ENCODE measurements around the gene ALKBH5. TPM values are rescaled to one million over a fixed set of nuclear protein-coding genes. Genes with fewer than 3 reads are reported as not detected.

ALKBH5 gene
- total RNA-seq (2011; cell fraction: chromatin; rRNA removed; ENCODE audit: low replicate concordance): 13.7 and 27.0 TPM in 2 replicates
- 25.8 and 27.0 TPM in 2 replicates for total RNA-seq (2011; cell fraction: nucleolus; rRNA removed)
- 21.0 and 29.0 TPM in 2 replicates for total RNA-seq (2011; cell fraction: nucleoplasm; rRNA removed)
- total RNA-seq (2014; rRNA removed): 49.2 and 63.0 TPM in 2 replicates
- total RNA-seq (2014; rRNA removed; fragmentation: Illumina TruSeq; extraction: Trizol): 34.6 and 37.5 TPM in 2 replicates
- 46.6 and 47.4 TPM in 2 replicates for total RNA-seq (2015; rRNA removed; fragmentation: Illumina TruSeq; extraction: Trizol)
- total RNA-seq (2021): 70.0 and 73.8 TPM in 2 replicates
- polyA plus RNA-seq (2011; rRNA removed): 51.7 and 52.6 TPM in 2 replicates
- 72.8 and 75.5 TPM in 2 replicates for polyA plus RNA-seq (2011; cell fraction: cytosol; rRNA removed)
- 25.7 and 27.6 TPM in 2 replicates for polyA plus RNA-seq (2011; cell fraction: nucleus; rRNA removed)
- 30.7 and 36.5 TPM in 2 replicates for polyA plus RNA-seq (2012)
- polyA plus RNA-seq (2014; fragmentation: Illumina TruSeq; extraction: Trizol): 47.2 and 52.2 TPM in 2 replicates
- polyA plus RNA-seq (2014; fragmentation: Nextera tagmentation; extraction: Ambion mirVana): 10 to 100 TPM; 11.4 to 18.0 TPM
- polyA plus RNA-seq (2014; rRNA removed): 38.4 and 48.0 TPM in 2 replicates
- 59.1 and 79.4 TPM in 2 replicates for polyA minus RNA-seq (2011; rRNA and poly(A)+ RNA removed)
- polyA minus RNA-seq (2011; cell fraction: cytosol; rRNA and poly(A)+ RNA removed): 74.9 and 81.0 TPM in 2 replicates
- polyA minus RNA-seq (2011; cell fraction: nucleus; rRNA and poly(A)+ RNA removed): 12.4 and 19.2 TPM in 2 replicates
- percentile 66 among the genes with signal in this experiment for Bru-seq, nascent RNA
- BruChase-seq, experiment 1, labeled RNA remaining after a 2-hour chase: percentile 76 among the genes with signal in this experiment
- percentile 79 among the genes with signal in this experiment for BruChase-seq, experiment 2, labeled RNA remaining after a 6-hour chase
- long read RNA-seq, experiment 1, transcript ALKBH5-201 (4 exons, 2,748 nt): major isoform, 610 of 854 reads
- long read RNA-seq, experiment 1, partial matches to known transcripts: 227 of 854 reads
- long read RNA-seq, experiment 1, other reads (novel, unspliced or antisense): 17 of 854 reads
- long read RNA-seq, experiment 2, transcript ALKBH5-201 (4 exons, 2,748 nt): major isoform, 35 of 75 reads
- long read RNA-seq, experiment 2, partial matches to known transcripts: 35 of 75 reads
- long read RNA-seq, experiment 2, other reads (novel, unspliced or antisense): 3 of 75 reads
- long read RNA-seq, experiment 3, transcript ALKBH5-201 (4 exons, 2,748 nt): major isoform, 28 of 39 reads
- long read RNA-seq, experiment 3, partial matches to known transcripts: 10 of 39 reads
- long read RNA-seq, experiment 3, other reads (novel, unspliced or antisense): 0 of 39 reads

DNA sequence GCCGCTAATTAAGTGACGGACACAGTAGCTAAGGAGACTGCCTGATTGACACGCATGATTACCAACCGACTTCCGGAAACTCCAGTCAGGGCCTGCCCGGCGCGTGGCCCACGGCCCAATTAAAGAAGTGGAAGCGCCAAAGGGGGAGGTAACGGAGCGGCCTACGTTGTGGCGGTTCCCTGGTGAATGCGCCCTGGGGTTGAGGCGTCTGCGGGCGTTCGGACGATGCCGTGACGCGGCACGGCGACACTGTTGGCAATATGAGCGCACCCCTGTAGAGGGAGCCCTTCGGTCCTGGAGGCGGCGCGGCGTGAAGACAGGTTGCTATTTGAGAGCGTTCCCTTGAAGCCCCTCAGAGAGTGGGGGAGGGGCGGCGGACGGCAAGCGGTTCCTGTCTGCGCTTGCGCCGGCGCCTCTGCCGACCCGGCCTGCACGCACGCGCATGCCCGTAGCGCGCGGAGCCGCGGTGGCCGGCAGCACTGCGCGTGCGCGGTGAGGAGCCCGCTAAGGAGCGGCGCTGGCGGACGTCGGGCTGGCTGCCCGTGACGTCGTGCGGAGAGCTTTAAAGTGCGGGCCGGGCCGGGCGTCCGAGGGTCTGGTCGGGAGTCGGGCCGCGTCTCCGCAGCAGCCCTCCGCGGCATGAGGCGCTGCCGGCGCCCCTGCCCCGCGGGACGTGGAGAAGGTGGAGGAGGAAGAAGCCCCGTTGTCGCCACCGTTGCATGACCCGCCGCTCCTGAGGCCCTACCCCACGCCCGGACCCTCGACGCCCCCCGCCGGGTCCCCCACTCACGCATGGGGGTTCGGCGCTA lies at the start of gene ALKBH5:
TSS of gene ALKBH5 (plus strand) at position 495 of the 809 bp plus-strand sequence. CDS start 416 bp downstream, outside the sequence.
- Histone ChIP-seq H3K9me1 (ENCODE audit: control insufficient read depth, insufficient read depth, low read length) (no peaks in the 10 kb centered on the region), H4K20me1 (replicated peaks; ENCODE audit: control insufficient read depth, insufficient read depth, low read length) (peaks cover 33% of the 10 kb centered on the region), H3K27me3 (ENCODE audit: control insufficient read depth in 2 of 2, insufficient read depth in 2 of 2, low read length in 2 of 2) (no peaks in the 10 kb centered on the region), H3K36me3 (ENCODE audit: control insufficient read depth, insufficient read depth, low read length) (peaks cover 32% of the 10 kb centered on the region; the same call in 2 of the 3 replicates), H3K4me1 (replicated peaks in 1 of 2; ENCODE audit: control insufficient read depth in 2 of 2, insufficient read depth in 2 of 2, low read length in 2 of 2) (peaks cover 34 to 37% of the 10 kb centered on the region in 2 experiments), H3K9me3 (replicated peaks; ENCODE audit: control insufficient read depth, insufficient read depth, low read depth, low read length) (no peaks in the 10 kb centered on the region), H2AFZ (ENCODE audit: low read depth, low read length) (peak within 1 kb of the TSS; percentile 98), H3K9ac (ENCODE audit: insufficient read depth in 1 of 2, low read depth in 2 of 2, low read length in 2 of 2) (peak within 1 kb of the TSS; percentile 93 to 94), H3K4me3 (peak within 1 kb of the TSS; percentile 69), H3K27ac (ENCODE audit: extremely low read depth, low read depth, low read length) (peak within 1 kb of the TSS; percentile 99), H3K79me2 (ENCODE audit: control insufficient read depth, insufficient read depth, low read length) (peaks cover 49% of the 10 kb centered on the region), H3K4me2 (ENCODE audit: insufficient read depth, low read length) (peak within 1 kb of the TSS; percentile 95)
- peak; percentile 91 for ATAC-seq
- 0% methylated on average over 30 of the region's 98 CpGs for WGBS (ENCODE audit: insufficient coverage, low coverage, missing lambda C conversion rate)
- FAIRE-seq: no peak
- ChIA-PET CTCF (ENCODE audit: low intra/inter-chr PET ratio) (no interaction called here), POLR2A (interaction anchor here (0.5 to 1.9 kb wide), 7 partner anchors 12 to 44 kb away, joined by 3 to 8 read pairs (median 4); no protein-coding TSS in a partner anchor)
- intact Hi-C loops (cut with micrococcal nuclease): no loop called here
- TSS peak; percentile 52 for BruUV-seq (replicated peaks)
- peak; percentile 95 to 97 (median 97) for DNase-seq (ENCODE audit: extremely low read depth in 1 of 4, low spot score in 3 of 4)
- in situ Hi-C loops (cut with MboI): no loop called here
- TF ChIP-seq MTA3 (IDR thresholded peaks at IDR 0.05; ENCODE audit: borderline replicate concordance) (peak; percentile 70; the same call in 1 of the 2 replicates), ZNF174 (CRISPR knock-in tag; IDR thresholded peaks at IDR 0.05) (no peak), ZNF583 (CRISPR knock-in tag; IDR thresholded peaks at IDR 0.05) (no peak), FOXK2 (conservative IDR thresholded peaks at IDR 0.05 in 1 of 2, IDR thresholded peaks at IDR 0.05 in 1 of 2; ENCODE audit: low read depth in 2 of 2) (peak in 1 of 2 experiments; percentile 57; a peak in 2 of 4 replicates), ZNF133 (CRISPR knock-in tag; IDR thresholded peaks at IDR 0.05) (no peak), JUN (IDR thresholded peaks at IDR 0.05; ENCODE audit: borderline replicate concordance, low read depth, low read length) (no peak), JUN (CRISPR knock-in tag; IDR thresholded peaks at IDR 0.05; ENCODE audit: borderline replicate concordance) (no peak; the same call in 1 of the 2 replicates), SMAD2 (IDR thresholded peaks at IDR 0.05; ENCODE audit: low read depth, low read length) (no peak)
- TF ChIP-seq, protein P1, sequence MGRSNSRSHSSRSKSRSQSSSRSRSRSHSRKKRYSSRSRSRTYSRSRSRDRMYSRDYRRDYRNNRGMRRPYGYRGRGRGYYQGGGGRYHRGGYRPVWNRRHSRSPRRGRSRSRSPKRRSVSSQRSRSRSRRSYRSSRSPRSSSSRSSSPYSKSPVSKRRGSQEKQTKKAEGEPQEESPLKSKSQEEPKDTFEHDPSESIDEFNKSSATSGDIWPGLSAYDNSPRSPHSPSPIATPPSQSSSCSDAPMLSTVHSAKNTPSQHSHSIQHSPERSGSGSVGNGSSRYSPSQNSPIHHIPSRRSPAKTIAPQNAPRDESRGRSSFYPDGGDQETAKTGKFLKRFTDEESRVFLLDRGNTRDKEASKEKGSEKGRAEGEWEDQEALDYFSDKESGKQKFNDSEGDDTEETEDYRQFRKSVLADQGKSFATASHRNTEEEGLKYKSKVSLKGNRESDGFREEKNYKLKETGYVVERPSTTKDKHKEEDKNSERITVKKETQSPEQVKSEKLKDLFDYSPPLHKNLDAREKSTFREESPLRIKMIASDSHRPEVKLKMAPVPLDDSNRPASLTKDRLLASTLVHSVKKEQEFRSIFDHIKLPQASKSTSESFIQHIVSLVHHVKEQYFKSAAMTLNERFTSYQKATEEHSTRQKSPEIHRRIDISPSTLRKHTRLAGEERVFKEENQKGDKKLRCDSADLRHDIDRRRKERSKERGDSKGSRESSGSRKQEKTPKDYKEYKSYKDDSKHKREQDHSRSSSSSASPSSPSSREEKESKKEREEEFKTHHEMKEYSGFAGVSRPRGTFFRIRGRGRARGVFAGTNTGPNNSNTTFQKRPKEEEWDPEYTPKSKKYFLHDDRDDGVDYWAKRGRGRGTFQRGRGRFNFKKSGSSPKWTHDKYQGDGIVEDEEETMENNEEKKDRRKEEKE (IDR thresholded peaks at IDR 0.05; ENCODE audit: borderline replicate concordance in 1 of 2, control insufficient read depth in 1 of 2, low read depth in 2 of 2, low read length in 1 of 2): no peak
- TF ChIP-seq, protein P2, sequence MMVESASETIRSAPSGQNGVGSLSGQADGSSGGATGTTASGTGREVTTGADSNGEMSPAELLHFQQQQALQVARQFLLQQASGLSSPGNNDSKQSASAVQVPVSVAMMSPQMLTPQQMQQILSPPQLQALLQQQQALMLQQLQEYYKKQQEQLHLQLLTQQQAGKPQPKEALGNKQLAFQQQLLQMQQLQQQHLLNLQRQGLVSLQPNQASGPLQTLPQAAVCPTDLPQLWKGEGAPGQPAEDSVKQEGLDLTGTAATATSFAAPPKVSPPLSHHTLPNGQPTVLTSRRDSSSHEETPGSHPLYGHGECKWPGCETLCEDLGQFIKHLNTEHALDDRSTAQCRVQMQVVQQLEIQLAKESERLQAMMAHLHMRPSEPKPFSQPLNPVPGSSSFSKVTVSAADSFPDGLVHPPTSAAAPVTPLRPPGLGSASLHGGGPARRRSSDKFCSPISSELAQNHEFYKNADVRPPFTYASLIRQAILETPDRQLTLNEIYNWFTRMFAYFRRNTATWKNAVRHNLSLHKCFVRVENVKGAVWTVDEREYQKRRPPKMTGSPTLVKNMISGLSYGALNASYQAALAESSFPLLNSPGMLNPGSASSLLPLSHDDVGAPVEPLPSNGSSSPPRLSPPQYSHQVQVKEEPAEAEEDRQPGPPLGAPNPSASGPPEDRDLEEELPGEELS (CRISPR knock-in tag; IDR thresholded peaks at IDR 0.05; ENCODE audit: borderline replicate concordance): peak; percentile 25; the same call in 1 of the 2 replicates
